HepG2 (cell line): ENCODE data around the gene MBIP.

Experiments
- ADNP ChIP-seq: sonication (generic); formaldehyde crosslinking; IDR thresholded peaks from 2 replicates; pipeline ENCODE4 v1.4.0; 2020; ENCODE audit warnings: missing genetic modification reagents
- ARNT ChIP-seq: fragments of 450-650 bp; IDR thresholded peaks from 2 replicates; pipeline ENCODE4 v1.6.1; 2017
- ATF3 ChIP-seq: sonication (generic); formaldehyde crosslinking; IDR thresholded peaks from 2 replicates; pipeline ENCODE4 v1.4.0; 2020; ENCODE audit warnings: missing genetic modification reagents
- CTCF ChIP-seq: sonication (generic); formaldehyde crosslinking; IDR thresholded peaks from 2 replicates; pipeline ENCODE4 v1.5.0; 2020; ENCODE audit warnings: mild to moderate bottlenecking, missing genetic modification reagents, moderate library complexity
- FOSL2 ChIP-seq: sonication (generic); formaldehyde crosslinking; IDR thresholded peaks from 2 replicates; pipeline ENCODE4 v1.4.0; 2020; ENCODE audit warnings: missing genetic modification reagents
- KDM5A ChIP-seq: fragments of 200-600 bp; sonication (generic); IDR thresholded peaks from 2 replicates; pipeline ENCODE4 v1.7.0; 2018; ENCODE audit warnings: antibody characterized with exemption, mild to moderate bottlenecking, low read length, borderline replicate concordance
- POLR2A ChIP-seq, 2 experiments: IDR thresholded peaks; 2 replicates each; pipeline ENCODE4 v1.6.1; 2011; ENCODE audit warnings: low read depth in 2 of 2, low read length in 2 of 2, mild to moderate bottlenecking in 1 of 2, moderate library complexity in 1 of 2; ENCODE audit not compliant: insufficient read depth in 1 of 2
- RBM22 ChIP-seq: fragments of 200-400 bp; formaldehyde crosslinking; optimal IDR thresholded peaks from 2 replicates; pipeline ENCODE3; 2017; ENCODE audit warnings: mild to moderate bottlenecking, low read length, moderate library complexity
- TFDP2 ChIP-seq: sonication (generic); formaldehyde crosslinking; IDR thresholded peaks from 2 replicates; pipeline ENCODE4 v1.4.0; 2020; ENCODE audit warnings: missing genetic modification reagents
- USF2 ChIP-seq, 2 experiments: sonication (generic) in 1 of 2; formaldehyde crosslinking in 1 of 2; IDR thresholded peaks; 2 replicates each; pipeline versions ENCODE4 v1.5.1 to v1.6.1; 2011 to 2020; ENCODE audit warnings: borderline replicate concordance in 1 of 2, low read depth in 1 of 2, low read length in 1 of 2, mild to moderate bottlenecking in 1 of 2, missing genetic modification reagents in 1 of 2, moderate library complexity in 1 of 2
- ZNF121 ChIP-seq: sonication (generic); formaldehyde crosslinking; IDR thresholded peaks from 2 replicates; pipeline ENCODE4 v1.5.0; 2020; ENCODE audit warnings: mild to moderate bottlenecking, missing genetic modification reagents
- ZSCAN20 ChIP-seq: sonication (generic); formaldehyde crosslinking; IDR thresholded peaks from 2 replicates; pipeline ENCODE4 v1.4.0; 2020; ENCODE audit warnings: missing genetic modification reagents, mild to moderate bottlenecking, borderline replicate concordance
- ZSCAN5A ChIP-seq: sonication (generic); formaldehyde crosslinking; IDR thresholded peaks from 2 replicates; pipeline ENCODE4 v1.8.0; 2022; ENCODE audit warnings: mild to moderate bottlenecking, missing genetic modification reagents, borderline replicate concordance

GRCh38 chr14:36315159-36315853 lies 5.1 kb downstream of the MBIP start:
- TF ChIP-seq RBM22 (no peak), ATF3 (CRISPR knock-in tag) (no peak), ZSCAN5A (no peak), ARNT (no peak), ADNP (CRISPR knock-in tag) (no peak), CTCF (no peak), POLR2A (IDR thresholded peaks at IDR 0.05; ENCODE audit: insufficient read depth in 1 of 2, low read depth in 2 of 2, low read length in 2 of 2) (no peak), FOSL2 (no peak), TFDP2 (no peak), ZSCAN20 (CRISPR knock-in tag) (no peak), ZNF121 (no peak), USF2 (IDR thresholded peaks at IDR 0.05; ENCODE audit: low read depth, low read length) (no peak), USF2 (CRISPR knock-in tag; IDR thresholded peaks at IDR 0.05; ENCODE audit: borderline replicate concordance) (no peak), KDM5A (no peak)
